GM12892 (cell line): ENCODE results near the gene NFATC1.

Experiments
- DNase-seq: peaks from one replicate; pipeline ENCODE4 v3.0.0; 2011; ENCODE audit not compliant: insufficient read length
- FAIRE-seq: peaks from 2 replicates; lab custom pipeline; 2011; peaks lifted over from hg19 to GRCh38; lab: Jason Lieb, UNC
- POLR2A ChIP-seq: IDR thresholded peaks from 2 replicates; pipeline ENCODE4 v1.6.1; 2011; ENCODE audit warnings: low read depth, low read length, control low read depth
- POLR2AphosphoS5 ChIP-seq: IDR thresholded peaks from 2 replicates; pipeline ENCODE4 v1.6.1; 2011; ENCODE audit warnings: low read depth, low read length, control low read depth
- TAF1 ChIP-seq: IDR thresholded peaks from 2 replicates; pipeline ENCODE4 v1.6.1; 2011; ENCODE audit warnings: low read depth, mild to moderate bottlenecking, control low read depth, low read length, borderline replicate concordance

Gene NFATC1

DNA sequence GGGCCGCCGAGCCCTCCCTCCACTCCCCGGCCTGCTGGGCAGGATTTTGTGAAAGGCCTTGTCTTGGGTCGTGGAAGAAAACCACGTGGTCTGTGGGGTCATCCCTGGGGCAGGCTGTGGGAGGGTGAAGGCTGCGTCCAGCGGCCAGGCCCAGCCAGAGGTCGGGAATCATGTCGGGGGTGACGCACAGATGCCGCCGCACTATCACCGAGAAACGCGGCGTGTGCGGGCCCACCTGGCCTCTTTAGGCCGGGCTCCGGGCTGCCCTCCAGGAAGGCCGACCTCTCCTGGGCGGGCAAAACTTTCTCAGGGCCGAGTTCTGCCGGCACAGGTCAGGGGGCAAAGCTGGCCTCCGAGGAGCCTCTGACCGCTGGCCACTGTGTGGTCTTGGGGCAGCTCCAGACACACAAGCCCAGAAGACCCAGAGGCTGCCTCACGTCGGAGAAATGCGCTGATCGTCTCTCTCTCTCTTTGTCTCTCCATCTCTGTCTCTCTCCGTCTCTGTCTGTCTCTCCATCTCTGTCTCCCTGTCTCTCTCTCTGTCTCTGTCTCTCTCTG is 28.4 kb downstream of the NFATC1 start:
- FAIRE-seq = no peak

DNA sequence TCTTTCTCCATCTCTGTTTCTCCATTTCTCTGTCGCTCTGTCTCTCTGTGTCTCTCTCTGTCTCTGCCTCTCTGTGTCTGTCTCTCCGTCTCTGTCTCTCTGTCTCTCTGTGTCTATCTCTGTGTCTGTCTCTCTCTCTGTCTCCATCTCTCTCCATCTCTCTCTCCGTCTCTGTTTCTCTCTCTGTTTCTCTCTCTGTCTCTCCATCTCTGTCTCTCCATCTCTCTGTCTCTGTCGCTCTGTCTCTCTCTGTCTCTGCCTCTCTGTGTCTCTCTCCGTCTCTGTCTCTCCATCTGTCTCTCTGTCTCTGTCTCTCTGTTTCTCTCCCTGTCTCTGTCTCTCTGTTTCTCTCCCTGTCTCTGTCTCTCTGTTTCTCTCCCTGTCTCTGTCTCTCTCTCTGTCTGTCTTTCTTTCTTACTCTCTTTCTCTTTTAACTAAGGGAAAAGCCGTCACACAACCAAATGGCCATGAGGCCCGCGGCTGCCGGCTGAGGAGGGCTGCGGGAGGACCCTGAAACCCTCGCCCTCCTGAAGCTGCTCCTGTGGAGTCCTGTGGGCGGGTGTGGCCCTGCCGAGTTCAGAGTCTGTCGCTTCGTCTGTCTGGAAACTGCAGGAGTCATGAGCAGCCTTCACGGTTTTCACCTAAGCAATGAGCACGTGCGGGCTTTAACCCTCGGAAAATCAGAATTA is 29.3 kb downstream of the NFATC1 start:
- FAIRE-seq (no peak), DNase-seq (no peak)
- TF ChIP-seq POLR2AphosphoS5 = no peak
- TF ChIP-seq TAF1 = no peak
- no peak for TF ChIP-seq POLR2A

More for the DNA sequence above, 28.4 kb downstream of the NFATC1 start:
- TF ChIP-seq TAF1 = no peak
- no peak for TF ChIP-seq POLR2A
- DNase-seq = no peak

DNA sequence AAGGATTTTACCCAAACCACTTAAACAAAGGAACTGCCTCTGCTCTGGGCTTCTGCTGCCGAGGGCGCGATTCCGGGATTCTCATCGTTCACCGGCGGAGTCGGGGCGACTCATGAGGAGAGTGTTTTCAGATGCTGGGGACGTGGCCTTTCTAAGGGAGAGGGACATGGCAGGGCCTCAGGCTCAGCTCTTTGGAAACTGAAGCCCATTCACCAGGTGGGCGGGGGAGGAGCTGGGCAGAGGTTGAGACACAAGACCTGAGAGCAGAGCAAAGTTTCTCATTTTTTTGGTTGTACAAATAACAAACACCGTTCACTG is 29.8 kb downstream of the NFATC1 start:
- FAIRE-seq (no peak), DNase-seq (no peak)
- TF ChIP-seq TAF1 (no peak), POLR2A (no peak), POLR2AphosphoS5 (no peak)

DNA sequence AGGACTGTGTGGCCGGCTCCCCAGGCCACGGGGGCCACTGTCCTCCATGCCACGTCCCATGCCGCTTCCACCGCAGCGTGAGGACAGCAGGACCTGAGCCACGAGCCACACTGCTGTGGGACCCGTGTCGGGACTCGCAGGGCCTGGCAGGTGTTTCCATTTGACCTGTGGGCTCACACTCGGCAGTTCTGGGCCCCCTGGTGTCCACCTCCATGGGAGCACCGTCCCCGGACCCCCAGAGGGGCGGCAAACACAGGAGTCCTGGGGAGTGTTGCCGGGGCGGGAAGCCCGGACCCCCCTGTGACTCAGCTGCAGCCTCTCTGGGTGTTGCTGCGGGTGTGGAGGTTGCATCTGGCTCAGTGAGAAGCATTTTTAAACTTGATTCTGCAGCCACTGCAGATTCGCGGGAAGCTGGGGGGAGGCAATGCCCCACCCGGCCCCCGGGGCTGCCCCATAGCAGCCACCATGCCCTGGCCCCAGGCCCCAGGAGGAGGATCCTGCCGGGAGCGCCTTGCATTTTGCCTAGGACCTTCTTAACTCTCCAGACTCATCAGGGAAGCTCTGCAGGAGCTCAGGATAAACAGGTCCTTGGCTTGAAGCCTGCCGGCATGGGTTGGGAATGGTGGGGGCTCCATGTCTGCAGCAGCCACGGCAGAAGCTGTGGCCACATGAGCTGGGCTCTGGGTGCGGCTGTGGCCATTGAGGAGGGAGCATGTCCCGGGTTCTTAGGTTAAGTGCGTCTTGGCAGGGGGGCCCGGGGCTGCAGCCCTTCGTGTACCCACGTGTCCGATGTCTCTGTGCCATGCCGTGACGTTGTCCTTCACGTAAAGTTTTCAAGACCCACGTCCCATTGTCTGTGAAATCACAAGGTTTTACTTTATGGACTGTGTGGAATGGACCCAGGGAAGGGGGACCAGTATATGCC is 30.9 kb downstream of the NFATC1 start:
- no peak for TF ChIP-seq POLR2A
- no peak for TF ChIP-seq POLR2AphosphoS5
- no peak for TF ChIP-seq TAF1
- FAIRE-seq (no peak), DNase-seq (no peak)

DNA sequence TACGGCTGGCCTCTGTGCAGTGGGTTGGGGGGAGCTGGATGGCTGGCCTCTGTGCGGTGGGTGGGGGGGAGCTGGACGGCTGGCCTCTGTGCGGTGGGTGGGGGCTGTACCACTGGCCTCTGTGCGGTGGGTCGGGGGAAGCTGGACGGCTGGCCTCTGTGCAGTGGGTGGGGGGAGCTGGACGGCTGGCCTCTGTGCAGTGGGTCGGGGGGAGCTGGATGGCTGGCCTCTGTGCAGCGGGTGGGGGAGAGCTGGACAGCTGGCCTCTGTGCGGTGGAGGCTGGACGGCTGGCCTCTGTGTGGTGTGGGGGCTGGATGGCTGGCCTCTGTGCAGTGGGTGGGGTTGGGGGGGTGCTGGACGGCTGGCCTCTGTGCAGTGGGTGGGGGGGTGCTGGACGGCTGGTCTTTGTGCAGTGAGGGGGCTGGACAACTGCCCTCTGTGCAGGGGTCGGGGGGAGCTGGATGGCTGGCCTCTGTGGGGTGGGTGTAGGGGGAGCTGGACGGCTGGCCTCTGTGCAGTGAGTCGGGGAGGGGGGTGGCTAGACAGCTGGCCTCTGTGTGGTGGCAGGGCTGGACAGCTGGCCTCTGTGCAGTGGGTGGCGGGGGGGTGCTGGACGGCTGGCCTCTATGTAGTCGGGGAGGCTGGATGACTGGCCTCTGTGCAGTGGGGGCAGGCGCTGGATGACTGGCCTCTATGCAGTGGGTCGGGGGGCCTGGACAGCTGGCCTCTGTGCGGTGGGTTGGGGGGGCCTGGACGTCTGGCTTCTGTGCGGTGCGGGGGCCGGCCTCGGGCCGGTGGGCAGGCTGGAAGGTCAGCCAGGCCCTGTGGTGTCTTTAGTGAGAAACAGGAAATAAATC is 31.9 kb downstream of the NFATC1 start:
- FAIRE-seq = no peak
- TF ChIP-seq TAF1 (no peak), POLR2A (no peak), POLR2AphosphoS5 (no peak)
- DNase-seq = no peak

DNA sequence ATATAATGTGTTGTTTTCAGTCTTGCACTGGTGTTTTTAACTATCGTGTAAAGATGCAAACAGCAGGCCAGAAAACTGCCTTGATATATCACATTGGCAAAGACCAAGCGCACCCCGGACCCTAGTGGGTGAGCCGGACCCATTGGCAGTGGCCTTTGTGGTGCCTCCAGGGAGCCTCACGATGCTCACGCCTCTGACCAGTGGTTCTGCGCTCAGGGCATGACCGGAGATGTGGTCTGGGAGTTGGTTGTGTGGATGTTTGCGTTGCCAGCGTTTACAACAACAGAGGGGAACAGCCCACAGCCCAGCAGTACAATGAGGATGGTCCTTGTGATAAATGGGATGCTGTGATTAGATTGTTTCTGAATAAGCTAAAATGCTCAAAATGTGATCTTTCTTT is 32.6 kb downstream of the NFATC1 start:
- FAIRE-seq = no peak
- no peak for DNase-seq
- TF ChIP-seq TAF1 (no peak), POLR2AphosphoS5 (no peak), POLR2A (no peak)

DNA sequence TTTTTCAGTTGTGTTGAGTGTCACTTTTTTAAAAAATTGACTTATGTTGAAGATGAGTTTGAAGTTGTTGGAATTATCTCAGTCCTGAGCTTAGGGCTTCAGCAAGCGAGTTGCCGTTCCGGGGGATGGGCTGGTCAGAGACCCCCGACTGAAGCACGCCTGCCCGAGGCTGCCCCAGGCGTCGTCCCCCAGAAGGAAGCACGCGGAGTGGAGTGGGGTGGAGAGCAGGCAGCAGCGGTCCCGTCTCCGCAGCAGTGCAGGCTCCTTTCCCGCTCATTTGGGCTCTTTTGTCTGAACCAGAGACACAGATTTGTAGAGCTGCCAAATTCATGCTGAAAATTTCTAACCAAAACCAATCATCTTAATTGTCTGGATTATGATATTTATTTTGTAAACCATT is 33.7 kb downstream of the NFATC1 start:
- DNase-seq (no peak), FAIRE-seq (no peak)
- TF ChIP-seq TAF1 = no peak
- TF ChIP-seq POLR2A = no peak
- TF ChIP-seq POLR2AphosphoS5 = no peak

DNA sequence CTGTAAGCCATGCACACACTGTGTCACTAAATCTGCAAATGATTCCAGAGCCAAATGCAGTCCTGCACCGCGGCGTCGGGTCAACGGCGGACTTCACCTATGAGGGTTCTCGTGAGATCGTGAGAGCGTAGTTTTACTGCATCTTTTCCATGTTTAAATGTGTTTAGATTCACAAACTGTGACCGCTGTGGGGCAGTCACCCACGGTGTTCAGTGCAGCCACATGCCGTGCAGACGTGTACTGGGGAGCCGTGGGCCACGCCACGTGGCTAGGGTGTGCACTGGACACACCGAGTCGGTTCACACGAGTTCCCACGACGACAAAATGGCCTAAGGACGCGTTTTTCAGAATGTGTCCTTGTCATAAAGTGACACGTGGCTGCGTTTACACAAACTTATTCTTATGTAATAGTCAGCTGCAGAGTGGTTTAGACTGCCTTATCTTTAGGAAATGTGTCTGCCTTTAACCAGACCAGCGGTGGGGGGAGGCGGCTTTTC is 34.1 kb downstream of the NFATC1 start:
- no peak for TF ChIP-seq POLR2AphosphoS5
- no peak for TF ChIP-seq TAF1
- no peak for TF ChIP-seq POLR2A
- FAIRE-seq (no peak), DNase-seq (no peak)

- no peak for TF ChIP-seq TAF1
- DNase-seq = no peak
- FAIRE-seq = no peak
Observed at GRCh38 chr18:79432376-79433120, 36.8 kb downstream of the NFATC1 start.

- TF ChIP-seq POLR2AphosphoS5 (no peak), TAF1 (no peak), POLR2A (no peak)
- FAIRE-seq (no peak), DNase-seq (no peak)
Observed at GRCh38 chr18:79433431-79433830, 37.7 kb downstream of the NFATC1 start.
